HepG2 (cell line): ENCODE data around the gene GNG7. TPM values are rescaled to one million over a fixed set of nuclear protein-coding genes. Genes with fewer than 3 reads are reported as not detected.

Source experiments
- CEBPG ChIP-seq: IDR thresholded peaks from 2 replicates; pipeline ENCODE4 v1.6.1; 2016
- FOXC1 ChIP-seq: sonication (generic); formaldehyde crosslinking; IDR thresholded peaks from 2 replicates; pipeline ENCODE4 v1.8.0; 2022; ENCODE audit warnings: mild to moderate bottlenecking, missing genetic modification reagents, borderline replicate concordance
- HDAC2 ChIP-seq: sonication (generic); formaldehyde crosslinking; IDR thresholded peaks from 2 replicates; pipeline ENCODE4 v1.4.0; 2020; ENCODE audit warnings: missing genetic modification reagents
- HMGXB4 ChIP-seq, 2 experiments: sonication (generic) in 1 of 2; formaldehyde crosslinking in 1 of 2; IDR thresholded peaks; 2 replicates each; pipeline versions ENCODE4 v1.4.0 to v1.6.1; 2018 to 2020; ENCODE audit warnings: missing genetic modification reagents in 2 of 2, borderline replicate concordance in 1 of 2, low read depth in 1 of 2, mild to moderate bottlenecking in 1 of 2, missing biosample characterization in 1 of 2
- KDM5B ChIP-seq: sonication (generic); formaldehyde crosslinking; IDR thresholded peaks from 2 replicates; pipeline ENCODE4 v1.4.0; 2020; ENCODE audit warnings: missing genetic modification reagents, mild to moderate bottlenecking, borderline replicate concordance
- NR2F2 ChIP-seq: IDR thresholded peaks from 2 replicates; pipeline ENCODE4 v1.6.1; 2012; ENCODE audit warnings: low read depth, inconsistent platforms, borderline replicate concordance
- RBM39 ChIP-seq: fragments of 200-400 bp; formaldehyde crosslinking; IDR thresholded peaks from one replicate; pipeline ENCODE4 v1.6.1; 2018; ENCODE audit warnings: antibody characterized with exemption, mild to moderate bottlenecking, low read depth, low read length; ENCODE audit not compliant: poor library complexity, severe bottlenecking
- RFX1 ChIP-seq: fragments of 450-650 bp; IDR thresholded peaks from 2 replicates; pipeline ENCODE4 v1.6.1; 2017
- SIN3B ChIP-seq: fragments of 150-350 bp; IDR thresholded peaks from 2 replicates; pipeline ENCODE4 v1.6.1; 2014; ENCODE audit warnings: low read length
- TMF1 ChIP-seq: sonication (generic); formaldehyde crosslinking; IDR thresholded peaks from 2 replicates; pipeline ENCODE4 v1.8.1; 2022; ENCODE audit warnings: low read depth, missing genetic modification reagents
- TRIM22 ChIP-seq: fragments of 450-650 bp; IDR thresholded peaks from 2 replicates; pipeline ENCODE4 v1.6.1; 2017
- ZBTB20 ChIP-seq: sonication (generic); formaldehyde crosslinking; IDR thresholded peaks from 2 replicates; pipeline ENCODE4 v1.8.1; 2023; ENCODE audit warnings: missing genetic modification reagents, low read depth, mild to moderate bottlenecking, borderline replicate concordance
- ZBTB21 ChIP-seq: sonication (generic); formaldehyde crosslinking; IDR thresholded peaks from 2 replicates; pipeline ENCODE4 v1.4.0; 2020; ENCODE audit warnings: missing genetic modification reagents
- ZNF24 ChIP-seq: fragments of 450-650 bp; IDR thresholded peaks from 2 replicates; pipeline ENCODE4 v1.6.1; 2017; ENCODE audit warnings: antibody characterized with exemption, mild to moderate bottlenecking
- ZNF275 ChIP-seq: sonication (generic); formaldehyde crosslinking; IDR thresholded peaks from 2 replicates; pipeline ENCODE4 v1.8.0; 2022; ENCODE audit warnings: missing genetic modification reagents, mild to moderate bottlenecking, inconsistent platforms, borderline replicate concordance
- ZNF3 ChIP-seq: IDR thresholded peaks from 2 replicates; pipeline ENCODE4 v1.7.0; 2017; ENCODE audit warnings: inconsistent platforms
- ZNF446 ChIP-seq: sonication (generic); formaldehyde crosslinking; IDR thresholded peaks from 2 replicates; pipeline ENCODE4 v1.5.0; 2020; ENCODE audit warnings: mild to moderate bottlenecking, missing genetic modification reagents
- ZNF543 ChIP-seq: sonication (generic); formaldehyde crosslinking; IDR thresholded peaks from 2 replicates; pipeline ENCODE4 v1.4.0; 2020; ENCODE audit warnings: mild to moderate bottlenecking, missing genetic modification reagents
- polyA plus RNA-seq, 8 experiments: library from polyadenylated mRNA; depleted of rRNA in 3 of 8; stranded (reverse) in 7 of 8; unstranded in 1 of 8; fragments of >200 nt; fragmentation: Illumina TruSeq in 4 of 8; extraction: Trizol in 4 of 8; gene quantifications; 2 replicates each; pipeline versions ENCODE4 v1.2.1 to v1.2.3, GENCODE V29; 2011 to 2016; ENCODE audit warnings: low read depth in 4 of 8, missing spikeins in 1 of 8, mixed read lengths in 1 of 8; ENCODE audit not compliant: insufficient read depth in 1 of 8
- total RNA-seq, 5 experiments: library from RNA; depleted of rRNA; stranded (reverse); fragments of >200 nt; fragmentation: Illumina TruSeq; extraction: Trizol; gene quantifications; 2 replicates each; pipeline ENCODE4 v1.2.3, GENCODE V29; 2016; ENCODE audit warnings: low read depth in 1 of 5
- TF ChIP-seq, protein P1 (sequence below): sonication (generic); formaldehyde crosslinking; IDR thresholded peaks from 2 replicates; pipeline ENCODE4 v1.4.0; 2020; ENCODE audit warnings: missing genetic modification reagents
- TF ChIP-seq, protein P2 (sequence below): sonication (generic); formaldehyde crosslinking; IDR thresholded peaks from 2 replicates; pipeline ENCODE4 v1.4.0; 2020; ENCODE audit warnings: missing genetic modification reagents
- TF ChIP-seq, protein P3 (sequence below): sonication (generic); formaldehyde crosslinking; IDR thresholded peaks from 2 replicates; pipeline ENCODE4 v1.8.1; 2023; ENCODE audit warnings: missing genetic modification reagents, mild to moderate bottlenecking, borderline replicate concordance

The GNG7 gene
- total and polyA plus RNA-seq, 2 of the 13 experiments (the other 11 are each of a cell fraction or from before 2014, with no cell fraction given), result 1.4 to 3.3 TPM

GRCh38 chr19:2475018-2475701 lies 227.3 kb downstream of the GNG7 start (continued):
- TF ChIP-seq, protein P1, sequence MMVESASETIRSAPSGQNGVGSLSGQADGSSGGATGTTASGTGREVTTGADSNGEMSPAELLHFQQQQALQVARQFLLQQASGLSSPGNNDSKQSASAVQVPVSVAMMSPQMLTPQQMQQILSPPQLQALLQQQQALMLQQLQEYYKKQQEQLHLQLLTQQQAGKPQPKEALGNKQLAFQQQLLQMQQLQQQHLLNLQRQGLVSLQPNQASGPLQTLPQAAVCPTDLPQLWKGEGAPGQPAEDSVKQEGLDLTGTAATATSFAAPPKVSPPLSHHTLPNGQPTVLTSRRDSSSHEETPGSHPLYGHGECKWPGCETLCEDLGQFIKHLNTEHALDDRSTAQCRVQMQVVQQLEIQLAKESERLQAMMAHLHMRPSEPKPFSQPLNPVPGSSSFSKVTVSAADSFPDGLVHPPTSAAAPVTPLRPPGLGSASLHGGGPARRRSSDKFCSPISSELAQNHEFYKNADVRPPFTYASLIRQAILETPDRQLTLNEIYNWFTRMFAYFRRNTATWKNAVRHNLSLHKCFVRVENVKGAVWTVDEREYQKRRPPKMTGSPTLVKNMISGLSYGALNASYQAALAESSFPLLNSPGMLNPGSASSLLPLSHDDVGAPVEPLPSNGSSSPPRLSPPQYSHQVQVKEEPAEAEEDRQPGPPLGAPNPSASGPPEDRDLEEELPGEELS (CRISPR knock-in tag), result peak; percentile 25; the same call in 1 of the 2 replicates
- TF ChIP-seq CEBPG (CRISPR knock-in tag), result no peak
- TF ChIP-seq FOXC1, result no peak
- no peak for TF ChIP-seq ZNF24
- TF ChIP-seq KDM5B, result peak; percentile 15; the same call in 1 of the 2 replicates
- TF ChIP-seq RFX1, result no peak
- TF ChIP-seq ZNF275, result no peak
- TF ChIP-seq RBM39, result peak; percentile 0
- TF ChIP-seq NR2F2, result no peak
- TF ChIP-seq, protein P2, sequence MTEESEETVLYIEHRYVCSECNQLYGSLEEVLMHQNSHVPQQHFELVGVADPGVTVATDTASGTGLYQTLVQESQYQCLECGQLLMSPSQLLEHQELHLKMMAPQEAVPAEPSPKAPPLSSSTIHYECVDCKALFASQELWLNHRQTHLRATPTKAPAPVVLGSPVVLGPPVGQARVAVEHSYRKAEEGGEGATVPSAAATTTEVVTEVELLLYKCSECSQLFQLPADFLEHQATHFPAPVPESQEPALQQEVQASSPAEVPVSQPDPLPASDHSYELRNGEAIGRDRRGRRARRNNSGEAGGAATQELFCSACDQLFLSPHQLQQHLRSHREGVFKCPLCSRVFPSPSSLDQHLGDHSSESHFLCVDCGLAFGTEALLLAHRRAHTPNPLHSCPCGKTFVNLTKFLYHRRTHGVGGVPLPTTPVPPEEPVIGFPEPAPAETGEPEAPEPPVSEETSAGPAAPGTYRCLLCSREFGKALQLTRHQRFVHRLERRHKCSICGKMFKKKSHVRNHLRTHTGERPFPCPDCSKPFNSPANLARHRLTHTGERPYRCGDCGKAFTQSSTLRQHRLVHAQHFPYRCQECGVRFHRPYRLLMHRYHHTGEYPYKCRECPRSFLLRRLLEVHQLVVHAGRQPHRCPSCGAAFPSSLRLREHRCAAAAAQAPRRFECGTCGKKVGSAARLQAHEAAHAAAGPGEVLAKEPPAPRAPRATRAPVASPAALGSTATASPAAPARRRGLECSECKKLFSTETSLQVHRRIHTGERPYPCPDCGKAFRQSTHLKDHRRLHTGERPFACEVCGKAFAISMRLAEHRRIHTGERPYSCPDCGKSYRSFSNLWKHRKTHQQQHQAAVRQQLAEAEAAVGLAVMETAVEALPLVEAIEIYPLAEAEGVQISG (CRISPR knock-in tag), result no peak
- peak; percentile 54; the same call in 1 of the 2 replicates for TF ChIP-seq ZNF3 (CRISPR knock-in tag)
- peak; percentile 79 for TF ChIP-seq HDAC2
- TF ChIP-seq ZBTB20 (CRISPR knock-in tag), result no peak
- TF ChIP-seq TRIM22, result no peak
- TF ChIP-seq ZNF446 (CRISPR knock-in tag), result no peak
- no peak for TF ChIP-seq SIN3B
- TF ChIP-seq, protein P3, sequence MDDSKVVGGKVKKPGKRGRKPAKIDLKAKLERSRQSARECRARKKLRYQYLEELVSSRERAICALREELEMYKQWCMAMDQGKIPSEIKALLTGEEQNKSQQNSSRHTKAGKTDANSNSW, result no peak
- TF ChIP-seq TMF1, result no peak
- no peak for TF ChIP-seq ZBTB21
- TF ChIP-seq HMGXB4 (CRISPR knock-in tag; IDR thresholded peaks at IDR 0.05; ENCODE audit: borderline replicate concordance in 1 of 2, low read depth in 1 of 2), result peak in 1 of 2 experiments; percentile 57; a peak in 1 of 4 replicates
- 0 out of 2 replicates have a peak, but pooled peaks have one; percentile 39 for TF ChIP-seq ZNF543 (CRISPR knock-in tag)
